NB4 (cell line): Measurements from ENCODE around the gene OST4.

ENCODE experiments used
- CTCF ChIP-seq: IDR thresholded peaks from one replicate; pipeline ENCODE4 v1.5.1; 2012; ENCODE audit warnings: low read depth, low read length
- MAX ChIP-seq: IDR thresholded peaks from 2 replicates; pipeline ENCODE4 v1.6.1; 2011; ENCODE audit warnings: low read depth, low read length
- POLR2A ChIP-seq: IDR thresholded peaks from 2 replicates; pipeline ENCODE4 v1.6.1; 2011; ENCODE audit warnings: mild to moderate bottlenecking; ENCODE audit not compliant: insufficient read length; ENCODE audit errors: extremely low read depth

- TF ChIP-seq CTCF (peak; percentile 53), POLR2A (no peak), MAX (peak; percentile 95)
Observed at GRCh38 chr2:27086090-27086723, 14.8 kb upstream of the OST4 start.
